Stimulated activated CD4-positive, alpha-beta T cell treated with anti-CD3 and anti-CD28 coated beads, Interleukin-12 subunit alpha, Interleukin-12 subunit beta, amount 100 ng/mL, for 24 hours (primary cell): ENCODE results near the gene A3GALT2.

Source experiments
- DNase-seq, 2 experiments: peaks; one replicate each; pipeline ENCODE4 v3.0.0-alpha.2; 2020; ENCODE audit warnings: low read depth in 2 of 2

Gene A3GALT2

GRCh38 chr1:33320619-33321165, at the start of gene A3GALT2:
Gene A3GALT2, minus strand, starts transcription at chr1:33321098. Its CDS starts 0 bp downstream, at chr1:33321098.
- DNase-seq = no peak

DNA sequence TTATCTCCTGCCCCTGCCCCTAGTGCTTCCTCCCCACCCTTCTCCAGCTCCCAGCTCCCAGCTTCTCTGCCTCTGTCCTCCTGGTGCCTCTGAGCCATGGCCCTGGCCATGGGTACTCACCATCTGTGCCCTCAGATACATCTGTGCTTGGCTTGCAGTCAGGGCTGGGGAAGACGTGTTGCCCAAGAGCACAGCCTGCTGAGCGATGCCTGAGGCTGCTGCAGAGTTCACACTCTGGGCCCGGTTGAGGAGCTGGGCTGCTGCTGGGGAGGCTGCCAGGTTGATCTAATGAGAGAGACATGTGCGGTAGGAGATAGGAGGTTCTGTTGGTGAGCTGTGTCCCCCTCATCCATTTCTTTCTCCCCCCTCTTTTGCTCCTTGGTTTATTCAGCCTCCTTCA, 49.4 kb upstream of the A3GALT2 start:
- DNase-seq = no peak

DNA sequence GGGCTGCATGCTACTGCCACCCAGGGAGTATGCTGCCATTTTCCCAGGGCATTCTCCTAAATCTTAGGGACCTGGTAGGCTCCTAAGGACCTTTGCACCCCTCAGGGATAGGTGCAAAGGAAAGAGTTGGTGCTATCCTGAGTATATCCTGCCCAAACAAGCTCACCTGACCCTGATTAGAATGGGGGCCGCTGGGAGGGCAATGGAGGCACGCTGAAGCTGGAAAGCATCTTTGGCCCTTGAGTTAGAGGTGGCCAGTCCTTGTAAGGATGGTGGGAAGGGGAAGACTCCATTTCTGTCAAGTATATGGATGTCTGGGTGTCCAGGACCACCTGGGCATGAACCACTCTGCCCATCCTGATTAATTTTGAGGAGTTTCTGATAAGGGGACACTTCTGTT, 48.9 kb upstream of the A3GALT2 start:
- no peak for DNase-seq

DNA sequence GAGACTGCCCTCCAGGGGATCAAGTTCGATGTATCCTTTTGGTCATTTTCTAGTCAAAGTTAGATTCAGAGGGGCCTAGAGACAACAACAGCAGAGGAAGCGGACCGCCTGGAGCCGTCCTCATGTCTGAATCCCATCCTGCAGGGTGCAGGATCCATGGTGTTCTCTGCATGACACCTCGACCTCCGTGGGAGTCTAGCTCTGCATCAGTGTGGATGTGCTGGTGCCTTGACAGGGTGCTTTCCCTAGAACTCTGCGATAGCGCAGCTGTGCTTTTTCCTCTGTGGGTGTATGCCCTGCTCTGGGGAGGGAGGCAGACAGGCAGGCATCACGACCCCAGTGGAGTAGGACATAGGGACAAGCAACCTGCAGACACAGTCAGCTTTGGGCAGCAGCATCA, 48.2 kb upstream of the A3GALT2 start:
- DNase-seq = no peak

DNA sequence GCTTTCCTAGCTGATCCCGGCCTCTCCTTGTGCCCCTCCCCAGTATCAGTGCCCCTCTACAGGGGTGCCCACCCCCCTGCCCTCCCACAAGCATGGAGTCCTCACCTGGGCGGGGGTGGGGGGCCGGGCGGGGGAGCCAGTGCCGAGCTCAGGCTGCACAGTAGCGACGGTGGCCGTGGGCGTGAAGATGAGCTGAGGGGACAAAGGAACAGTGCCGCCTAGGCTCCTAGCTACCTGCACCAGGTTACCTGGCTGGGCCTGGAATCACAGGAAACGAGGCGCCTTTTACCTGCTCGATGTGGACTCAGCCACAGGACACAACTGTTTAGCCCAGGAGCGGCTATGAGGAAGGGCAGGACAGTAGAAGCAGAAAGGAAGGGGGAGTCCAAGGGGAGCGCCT, 47.5 kb upstream of the A3GALT2 start:
- DNase-seq = no peak

GRCh38 chr1:33367485-33368405, 46.8 kb upstream of the A3GALT2 start:
- peak; percentile 69 to 83 for DNase-seq

- no peak for DNase-seq
These were observed 46.0 kb upstream of the A3GALT2 start for GRCh38 chr1:33366762-33367484.

DNA sequence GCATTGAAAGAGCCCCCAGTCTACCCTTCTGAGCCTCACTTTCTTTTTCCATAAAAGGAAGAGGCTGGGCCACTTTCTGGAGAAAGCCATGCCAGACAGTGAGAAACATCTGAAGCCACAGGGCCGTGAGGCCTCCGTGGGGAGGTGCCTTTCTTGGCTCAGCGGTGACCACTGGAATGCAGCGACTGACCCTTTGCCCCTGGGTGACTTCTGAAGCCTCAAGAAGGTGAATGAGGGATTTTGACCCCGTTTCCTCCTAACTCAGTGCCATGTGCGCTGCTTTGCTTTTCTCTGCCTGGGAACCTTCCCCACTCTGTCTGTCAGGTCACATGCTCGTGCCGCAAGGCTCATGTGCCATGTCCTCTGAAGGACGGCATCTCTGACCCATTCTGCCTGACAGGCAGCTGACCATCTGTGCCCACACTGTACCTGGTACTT, 44.7 kb upstream of the A3GALT2 start:
- DNase-seq = no peak

- no peak for DNase-seq
These were observed 43.6 kb upstream of the A3GALT2 start for GRCh38 chr1:33364565-33364918.

DNA sequence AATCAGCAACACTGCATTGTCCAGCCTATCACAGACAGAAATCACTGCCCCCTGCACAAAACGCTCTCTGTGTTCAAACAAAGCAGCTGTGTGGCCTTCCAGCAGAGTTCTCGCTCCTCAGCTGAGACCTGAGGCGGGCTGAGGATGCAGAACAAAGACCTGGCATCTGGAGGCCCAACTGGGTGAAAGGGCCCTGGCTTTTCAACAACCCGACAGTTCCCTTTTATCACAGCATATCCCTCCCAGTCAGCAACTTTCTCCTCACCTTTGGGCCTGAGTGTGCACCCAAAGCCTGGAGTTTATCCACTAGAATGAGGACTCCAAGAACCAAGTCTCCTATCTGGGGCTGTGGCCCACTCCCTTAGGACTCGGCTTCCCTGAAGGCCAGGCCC, 42.6 kb upstream of the A3GALT2 start:
- no peak for DNase-seq

DNA sequence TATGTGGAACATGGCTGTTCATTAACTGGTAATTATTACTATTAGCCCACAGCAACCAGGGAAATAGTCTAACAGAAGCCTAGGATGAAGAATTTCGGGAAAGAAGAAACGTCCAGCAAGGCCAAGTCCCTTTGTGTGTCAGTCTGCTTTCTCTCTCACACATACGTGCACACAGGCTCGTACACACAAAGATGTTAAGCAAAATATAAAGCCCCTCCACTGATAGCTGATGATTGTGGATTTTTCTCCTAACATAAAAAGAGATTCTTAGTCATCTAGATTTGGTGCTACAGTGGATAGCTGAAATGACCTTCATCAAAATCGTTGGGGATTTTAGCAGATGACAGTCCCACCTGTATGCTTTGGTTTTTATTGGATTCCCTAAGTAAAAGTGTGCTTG, 42.1 kb upstream of the A3GALT2 start:
- DNase-seq = no peak

DNA sequence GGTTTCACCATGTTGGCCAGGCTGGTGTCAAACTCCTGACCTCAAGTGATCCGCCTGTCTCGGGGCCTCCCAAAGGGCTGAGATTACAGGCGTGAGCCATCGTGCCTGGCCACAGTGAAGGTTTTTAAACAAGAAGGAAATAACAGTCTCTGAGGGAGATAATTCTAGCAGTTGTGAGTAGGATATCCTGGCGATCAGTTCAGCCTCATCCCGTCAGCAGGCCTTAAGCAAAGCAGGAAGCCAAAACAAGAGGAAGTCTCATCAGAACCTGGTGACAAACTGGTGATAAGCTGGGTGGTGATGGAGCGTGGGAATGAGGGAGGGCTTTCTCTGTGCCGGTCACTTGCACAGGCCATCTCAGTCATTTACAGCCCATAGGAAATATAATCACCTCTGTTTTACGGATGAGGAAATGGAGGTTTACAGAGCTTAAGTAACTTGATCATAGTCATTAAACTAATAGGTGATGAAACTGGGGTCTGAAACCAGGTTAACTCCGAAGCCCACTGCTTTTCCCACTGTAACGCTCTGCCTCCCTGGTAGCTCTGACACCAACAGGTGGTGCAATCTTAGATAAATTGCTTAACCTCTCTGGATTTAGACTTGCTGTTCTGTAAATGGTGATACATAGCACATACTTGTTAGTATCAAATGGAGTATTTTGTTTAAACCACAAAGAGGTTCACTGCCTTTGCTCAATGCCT, 40.8 kb upstream of the A3GALT2 start:
- no peak for DNase-seq

DNA sequence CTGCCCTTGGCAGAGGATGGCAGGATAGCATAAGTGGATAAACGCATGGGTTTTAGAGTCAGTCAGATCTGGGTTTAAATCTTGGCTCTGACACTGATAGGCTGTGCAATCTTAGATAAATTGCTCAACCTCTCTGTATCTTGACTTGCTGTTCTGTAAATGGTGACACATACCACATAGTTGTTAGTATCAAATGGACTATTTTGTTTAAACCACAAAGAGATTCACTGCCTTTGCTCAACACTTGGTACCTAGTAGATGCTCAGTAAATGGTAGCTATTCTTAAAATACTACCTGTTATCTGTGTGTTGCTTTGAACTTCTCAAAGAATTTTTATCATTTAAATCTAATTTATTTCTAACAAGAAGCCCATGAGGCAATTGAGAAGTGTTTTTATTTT, 39.5 kb upstream of the A3GALT2 start:
- DNase-seq = no peak

GRCh38 chr1:33359931-33360330, 39.0 kb upstream of the A3GALT2 start:
- no peak for DNase-seq

GRCh38 chr1:33358795-33359503, 38.1 kb upstream of the A3GALT2 start:
- no peak for DNase-seq

- no peak for DNase-seq
These were observed 37.4 kb upstream of the A3GALT2 start for GRCh38 chr1:33358114-33358794.

GRCh38 chr1:33357099-33357498, 36.2 kb upstream of the A3GALT2 start:
- DNase-seq = no peak

DNA sequence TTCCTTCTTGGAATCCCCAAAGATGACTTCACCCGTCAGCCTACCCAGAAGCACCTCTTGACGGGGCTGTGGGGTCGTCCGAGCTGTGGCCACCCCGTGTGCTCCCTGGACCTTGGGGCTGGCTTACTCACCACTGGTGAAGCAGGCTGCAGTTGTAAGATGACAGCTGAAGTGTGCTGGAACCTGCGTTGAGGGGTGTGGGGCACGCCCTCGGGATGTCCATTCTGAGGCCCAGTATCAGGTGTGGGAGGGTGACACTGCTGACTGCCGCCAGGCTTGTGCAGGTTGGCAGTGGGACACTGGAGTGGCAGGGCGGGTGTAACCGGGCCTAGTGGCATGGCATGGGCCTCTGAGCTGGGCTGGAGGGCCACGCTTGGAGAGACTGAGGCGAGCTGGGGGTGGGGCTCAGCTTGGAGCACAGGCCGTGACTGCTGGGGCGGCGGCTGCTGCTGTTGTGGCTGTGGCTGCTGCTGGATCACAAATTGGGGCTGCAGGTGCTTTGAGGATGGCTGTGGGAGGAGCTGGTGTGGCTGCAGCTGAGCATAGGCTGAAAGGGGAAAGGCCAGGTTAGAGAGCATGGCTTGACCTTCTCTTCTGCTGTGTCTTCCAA, 33.9 kb upstream of the A3GALT2 start:
- no peak for DNase-seq

DNA sequence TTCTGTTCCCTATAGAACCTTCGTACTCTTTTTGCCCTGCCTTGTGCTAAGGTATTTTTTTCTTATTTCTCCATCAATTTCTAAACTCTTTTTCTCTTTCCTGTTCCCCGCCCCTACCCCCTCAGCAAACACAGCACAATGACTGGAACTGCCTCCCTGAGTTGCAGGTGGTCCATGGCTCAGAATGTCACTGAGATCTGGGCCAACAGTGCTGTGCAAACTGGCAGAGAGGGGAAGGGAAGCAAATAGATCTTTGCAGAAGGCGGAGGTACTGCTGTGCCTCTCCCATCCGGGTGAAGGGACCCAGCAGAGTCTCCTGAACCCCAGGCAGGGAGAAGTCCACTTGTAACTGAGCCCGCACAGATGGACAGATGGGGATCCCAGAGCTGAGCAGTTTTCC, 32.6 kb upstream of the A3GALT2 start:
- DNase-seq = no peak

- DNase-seq = no peak
These were observed 30.4 kb upstream of the A3GALT2 start for GRCh38 chr1:33351281-33351660.
